Lower lobe of right lung (tissue), 2 donors: ENCODE results near the gene THEMIS. TPM values are rescaled to one million over a fixed set of nuclear protein-coding genes. Genes with fewer than 3 reads are reported as not detected.

Experiments used
- ATAC-seq, 2 donors: fragments of 200-7000 bp; cut with Tn5 transposase; one replicate each; pipeline ENCODE4 v1.9.1; 2020 to 2022; ENCODE audit warnings: mild to moderate bottlenecking in 2 of 2, moderate library complexity in 2 of 2
- DNase-seq: peaks from one replicate; pipeline ENCODE4 v3.0.0-alpha.2; 2020
- H3K27ac ChIP-seq: fragments of 200-600 bp; one replicate; pipeline ENCODE4 v1.8.0; 2022
- H3K27me3 ChIP-seq: fragments of 200-600 bp; one replicate; pipeline ENCODE4 v1.8.0; 2022; ENCODE audit warnings: low read depth
- H3K36me3 ChIP-seq: fragments of 200-600 bp; one replicate; pipeline ENCODE4 v1.8.0; 2022; ENCODE audit warnings: mild to moderate bottlenecking
- H3K4me1 ChIP-seq: fragments of 200-600 bp; one replicate; pipeline ENCODE4 v1.8.0; 2022
- H3K4me3 ChIP-seq: fragments of 200-600 bp; one replicate; pipeline ENCODE4 v1.8.0; 2022; ENCODE audit warnings: mild to moderate bottlenecking
- H3K9me3 ChIP-seq: fragments of 200-600 bp; one replicate; pipeline ENCODE4 v1.8.0; 2022
- intact Hi-C: fragments of 100-400 bp; cut with DNase I; formaldehyde crosslinking; loops from one replicate; pipeline ENCODE4 v1.11.0; 2022
- total RNA-seq: library from RNA; stranded (reverse); fragmentation: NEBNext Ultra II Directional; extraction: Animal tissue kit (Norgen Biotek cat#: 25700); gene quantifications from one replicate; pipeline ENCODE4 v1.2.1, GENCODE V29; 2021
- TF ChIP-seq, protein P1 (sequence below): fragments of 200-600 bp; IDR thresholded peaks from one replicate; pipeline ENCODE4 v1.8.0; 2022; ENCODE audit warnings: antibody characterized with exemption, mild to moderate bottlenecking
- donor health status: DM: no; HTN: yes; CAD: no; lungs with severe emphysema.

The THEMIS gene
- total RNA-seq, 1 donor from 2014 or later, result 1.8 TPM

DNA sequence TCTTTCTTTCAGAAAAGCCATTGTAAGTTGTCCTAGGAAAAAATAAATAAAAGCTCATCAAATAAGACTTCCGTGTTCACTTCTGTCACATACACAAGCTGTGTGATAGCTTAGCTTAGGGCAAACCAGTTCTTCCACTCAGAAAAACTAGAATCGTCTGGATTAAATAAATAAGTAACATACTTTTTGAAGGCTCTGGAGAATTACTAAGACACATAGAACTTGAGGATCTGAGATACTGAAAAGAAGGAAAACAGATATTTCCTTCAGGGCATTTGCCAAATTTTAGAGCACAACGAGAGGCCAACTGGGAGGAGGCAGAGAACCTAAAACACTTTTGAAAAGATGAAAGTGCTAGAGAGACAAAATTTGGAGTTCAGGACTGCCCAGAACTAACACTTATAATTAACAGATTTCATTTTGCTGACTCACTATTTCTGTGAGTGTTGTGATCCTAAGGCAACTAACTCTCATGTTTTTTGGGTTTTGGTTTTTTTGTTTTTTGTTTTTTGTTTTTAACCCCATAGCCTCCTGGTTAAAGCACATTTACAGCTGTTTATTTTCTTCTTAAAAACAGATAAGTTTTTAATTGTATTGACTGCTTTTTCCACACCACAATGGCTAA is 38.7 kb upstream of the THEMIS start:
- Histone ChIP-seq H3K9me3 (no peaks in the 10 kb centered on the region), H3K27ac (no peak overlapping the region), H3K4me3 (no peak overlapping the region), H3K27me3 (no peaks in the 10 kb centered on the region), H3K4me1 (peaks cover 9% of the 10 kb centered on the region), H3K36me3 (no peaks in the 10 kb centered on the region)
- intact Hi-C loops, result no loop called here
- peak in 1 of 2 donors; percentile 52 for ATAC-seq
- TF ChIP-seq, protein P1, sequence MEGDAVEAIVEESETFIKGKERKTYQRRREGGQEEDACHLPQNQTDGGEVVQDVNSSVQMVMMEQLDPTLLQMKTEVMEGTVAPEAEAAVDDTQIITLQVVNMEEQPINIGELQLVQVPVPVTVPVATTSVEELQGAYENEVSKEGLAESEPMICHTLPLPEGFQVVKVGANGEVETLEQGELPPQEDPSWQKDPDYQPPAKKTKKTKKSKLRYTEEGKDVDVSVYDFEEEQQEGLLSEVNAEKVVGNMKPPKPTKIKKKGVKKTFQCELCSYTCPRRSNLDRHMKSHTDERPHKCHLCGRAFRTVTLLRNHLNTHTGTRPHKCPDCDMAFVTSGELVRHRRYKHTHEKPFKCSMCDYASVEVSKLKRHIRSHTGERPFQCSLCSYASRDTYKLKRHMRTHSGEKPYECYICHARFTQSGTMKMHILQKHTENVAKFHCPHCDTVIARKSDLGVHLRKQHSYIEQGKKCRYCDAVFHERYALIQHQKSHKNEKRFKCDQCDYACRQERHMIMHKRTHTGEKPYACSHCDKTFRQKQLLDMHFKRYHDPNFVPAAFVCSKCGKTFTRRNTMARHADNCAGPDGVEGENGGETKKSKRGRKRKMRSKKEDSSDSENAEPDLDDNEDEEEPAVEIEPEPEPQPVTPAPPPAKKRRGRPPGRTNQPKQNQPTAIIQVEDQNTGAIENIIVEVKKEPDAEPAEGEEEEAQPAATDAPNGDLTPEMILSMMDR, result no peak
- no peak for DNase-seq

DNA sequence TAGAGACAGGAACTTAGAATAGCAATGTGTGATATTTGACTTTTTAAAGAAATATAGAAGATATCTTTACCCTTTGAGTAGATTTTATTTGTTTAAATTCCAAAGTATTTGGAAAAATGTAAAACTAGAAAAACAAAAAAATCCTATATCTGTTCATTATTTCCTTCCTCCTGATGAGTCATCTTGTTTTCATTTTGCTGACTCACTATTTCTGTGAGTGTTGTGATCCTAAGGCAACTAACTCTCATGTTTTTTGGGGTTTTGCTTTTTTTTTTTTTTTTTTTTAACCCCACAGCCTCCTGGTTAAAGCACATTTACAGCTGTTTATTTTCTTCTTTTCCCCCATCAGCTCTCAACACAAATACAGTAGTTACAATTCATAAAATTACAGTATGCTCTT is 37.8 kb upstream of the THEMIS start:
- DNase-seq (no peak), ATAC-seq (no peak)
- intact Hi-C loops, result no loop called here
- Histone ChIP-seq H3K4me1 (peaks cover 9% of the 10 kb centered on the region), H3K36me3 (no peaks in the 10 kb centered on the region), H3K9me3 (no peaks in the 10 kb centered on the region), H3K27me3 (no peaks in the 10 kb centered on the region), H3K27ac (no peak overlapping the region), H3K4me3 (no peak overlapping the region)
- TF ChIP-seq, protein P1, result no peak

DNA sequence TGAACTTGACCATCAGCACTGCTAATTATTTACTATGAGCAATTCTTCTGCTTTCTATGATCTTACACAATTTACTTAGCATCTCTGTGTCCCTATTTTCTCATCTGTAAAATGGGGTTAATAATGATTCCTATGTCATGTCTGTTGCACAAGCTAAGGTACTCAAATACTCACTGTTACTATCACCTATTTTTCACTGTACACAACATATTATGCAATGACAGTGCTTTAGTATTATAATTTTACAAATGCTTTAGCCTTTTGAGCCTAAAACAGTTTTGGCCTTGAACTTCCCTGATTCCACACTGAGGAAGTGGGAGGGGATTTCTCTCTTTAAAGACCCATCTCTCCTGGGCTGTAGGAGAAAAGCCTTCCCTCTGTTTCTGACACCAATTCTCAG is 36.9 kb upstream of the THEMIS start:
- intact Hi-C loops, result no loop called here
- ATAC-seq (no peak), DNase-seq (no peak)
- H3K27me3 ChIP-seq, result no peaks in the 10 kb centered on the region
- no peak overlapping the region for H3K27ac ChIP-seq
- no peak overlapping the region for H3K4me3 ChIP-seq
- peaks cover under 1% of the 10 kb centered on the region for H3K9me3 ChIP-seq
- peaks cover 9% of the 10 kb centered on the region for H3K4me1 ChIP-seq
- TF ChIP-seq, protein P1, result no peak
- no peaks in the 10 kb centered on the region for H3K36me3 ChIP-seq

DNA sequence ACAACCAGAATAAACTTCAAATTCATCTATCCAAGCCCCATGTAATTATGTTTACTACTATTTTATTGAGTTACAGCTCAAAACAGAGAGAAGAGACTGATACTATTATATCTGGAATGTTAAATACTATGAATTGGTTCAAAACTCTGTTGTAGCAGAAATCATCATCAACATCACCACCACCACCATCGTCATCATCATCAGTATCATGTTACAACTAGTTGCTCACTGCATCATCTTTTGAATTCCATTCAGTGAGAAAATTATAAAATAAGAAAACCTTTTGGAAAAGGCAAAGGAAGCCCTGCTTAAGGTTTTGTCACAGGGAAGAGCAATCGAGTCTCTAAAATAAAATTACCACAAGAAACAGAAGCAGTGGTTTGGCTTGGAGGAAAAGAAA is 36.2 kb upstream of the THEMIS start:
- peaks cover 9% of the 10 kb centered on the region for H3K4me1 ChIP-seq

DNA sequence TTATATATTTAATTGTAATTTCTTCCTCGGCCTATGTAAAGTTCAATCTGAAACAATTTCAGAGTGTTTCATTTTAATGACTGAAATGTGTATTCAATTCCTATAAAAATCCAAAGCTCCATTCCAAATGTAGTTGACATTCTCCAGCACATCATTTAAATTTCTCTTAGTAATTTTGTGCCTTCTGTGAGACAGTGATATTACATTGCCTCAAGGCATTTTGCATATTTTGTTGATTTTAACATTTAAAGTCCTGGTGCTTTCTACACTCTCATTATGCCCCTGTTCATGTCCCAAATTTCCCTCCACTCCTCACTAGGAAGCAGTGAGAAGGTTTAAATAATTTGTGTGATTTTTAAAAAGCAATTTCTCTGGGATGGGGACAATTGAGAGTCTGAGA is 34.1 kb upstream of the THEMIS start:
- Histone ChIP-seq H3K36me3 (no peaks in the 10 kb centered on the region), H3K4me3 (no peak overlapping the region), H3K9me3 (peaks cover 5% of the 10 kb centered on the region), H3K27ac (no peak overlapping the region), H3K27me3 (no peaks in the 10 kb centered on the region), H3K4me1 (peaks cover 6% of the 10 kb centered on the region)
- DNase-seq (no peak), ATAC-seq (no peak)
- TF ChIP-seq, protein P1, result no peak
- intact Hi-C loops, result no loop called here

More for the DNA sequence above, 36.2 kb upstream of the THEMIS start:
- DNase-seq (no peak), ATAC-seq (no peak)
- Histone ChIP-seq H3K27me3 (no peaks in the 10 kb centered on the region), H3K27ac (no peak overlapping the region), H3K4me3 (no peak overlapping the region), H3K9me3 (peaks cover 5% of the 10 kb centered on the region), H3K36me3 (no peaks in the 10 kb centered on the region)
- intact Hi-C loops, result no loop called here
- TF ChIP-seq, protein P1, result no peak
